Activated T-helper 2 cell treated with anti-CD3 and anti-CD28 coated beads, Interferon-gamma antibody, Interleukin-2, Interleukin-4, amounts not matched to agents 10 μg/mL and 5 μg/mL and 100 μg/mL, durations not matched to agents 14 hours and 24 hours and 36 hours (primary cell): ENCODE results near the gene OXER1. TPM values are rescaled to one million over a fixed set of nuclear protein-coding genes. Genes with fewer than 3 reads are reported as not detected.

Experiments used
- DNase-seq: peaks from one replicate; pipeline ENCODE4 v3.0.0; 2021; ENCODE audit warnings: low spot score
- H3K27ac Mint-ChIP-seq: one replicate; pipeline ENCODE4 v1.8.0; 2021; ENCODE audit warnings: mixed read lengths
- H3K27me3 Mint-ChIP-seq: one replicate; pipeline ENCODE4 v1.8.0; 2021; ENCODE audit warnings: low read depth, mixed read lengths
- H3K36me3 Mint-ChIP-seq: one replicate; pipeline ENCODE4 v1.8.0; 2021; ENCODE audit warnings: low read depth, mixed read lengths
- H3K4me1 Mint-ChIP-seq: one replicate; pipeline ENCODE4 v1.8.0; 2021; ENCODE audit warnings: low read depth, mixed read lengths
- H3K4me3 Mint-ChIP-seq: one replicate; pipeline ENCODE4 v1.8.0; 2021; ENCODE audit warnings: low read depth, mild to moderate bottlenecking, moderate library complexity, mixed read lengths
- H3K9me3 Mint-ChIP-seq: one replicate; pipeline ENCODE4 v1.8.0; 2021; ENCODE audit warnings: mixed read lengths
- intact Hi-C: fragments of 100-400 bp; cut with micrococcal nuclease; formaldehyde crosslinking; loops from one replicate; pipeline ENCODE4 v1.15.1; 2023
- total RNA-seq: library from RNA; stranded (reverse); gene quantifications from 2 replicates; pipeline ENCODE4 v1.2.3, GENCODE V29; 2022

The OXER1 gene, protein sequence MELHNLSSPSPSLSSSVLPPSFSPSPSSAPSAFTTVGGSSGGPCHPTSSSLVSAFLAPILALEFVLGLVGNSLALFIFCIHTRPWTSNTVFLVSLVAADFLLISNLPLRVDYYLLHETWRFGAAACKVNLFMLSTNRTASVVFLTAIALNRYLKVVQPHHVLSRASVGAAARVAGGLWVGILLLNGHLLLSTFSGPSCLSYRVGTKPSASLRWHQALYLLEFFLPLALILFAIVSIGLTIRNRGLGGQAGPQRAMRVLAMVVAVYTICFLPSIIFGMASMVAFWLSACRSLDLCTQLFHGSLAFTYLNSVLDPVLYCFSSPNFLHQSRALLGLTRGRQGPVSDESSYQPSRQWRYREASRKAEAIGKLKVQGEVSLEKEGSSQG
- total RNA-seq, result 1.1 and 1.3 TPM in 2 replicates

DNA sequence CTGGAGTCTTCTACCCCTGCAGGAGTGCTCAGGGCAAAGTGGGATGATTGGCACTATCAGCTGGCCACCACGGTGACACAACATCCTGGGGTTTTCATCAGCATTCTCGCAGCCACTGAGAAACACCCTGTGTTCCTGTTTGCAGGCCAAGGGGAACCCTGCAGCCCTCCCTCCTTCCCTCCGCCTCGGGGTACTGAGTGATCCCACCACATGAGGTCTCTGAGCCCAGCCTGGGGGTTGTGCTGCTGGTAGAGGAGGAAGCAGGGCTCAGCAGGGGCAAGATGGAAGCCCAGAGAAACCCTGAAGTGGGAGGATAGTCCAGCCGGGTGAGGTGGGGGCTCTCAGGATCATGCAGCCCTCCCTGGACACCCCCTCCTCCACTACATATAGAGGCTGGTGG lies at the start of gene OXER1:
Gene OXER1, minus strand, starts transcription at position 40 of the 400 bp plus-strand sequence. CDS start 73 bp downstream, outside the sequence.
- no peaks in the 10 kb centered on the region for H3K9me3 Mint-ChIP-seq
- DNase-seq, result no peak
- H3K36me3 Mint-ChIP-seq, result no peaks in the 10 kb centered on the region
- intact Hi-C loops, result no loop called here
- no peaks in the 10 kb centered on the region for H3K4me1 Mint-ChIP-seq
- H3K27ac Mint-ChIP-seq, result no peak within 1 kb of the TSS
- H3K4me3 Mint-ChIP-seq, result no peak within 1 kb of the TSS
- no peaks in the 10 kb centered on the region for H3K27me3 Mint-ChIP-seq

DNA sequence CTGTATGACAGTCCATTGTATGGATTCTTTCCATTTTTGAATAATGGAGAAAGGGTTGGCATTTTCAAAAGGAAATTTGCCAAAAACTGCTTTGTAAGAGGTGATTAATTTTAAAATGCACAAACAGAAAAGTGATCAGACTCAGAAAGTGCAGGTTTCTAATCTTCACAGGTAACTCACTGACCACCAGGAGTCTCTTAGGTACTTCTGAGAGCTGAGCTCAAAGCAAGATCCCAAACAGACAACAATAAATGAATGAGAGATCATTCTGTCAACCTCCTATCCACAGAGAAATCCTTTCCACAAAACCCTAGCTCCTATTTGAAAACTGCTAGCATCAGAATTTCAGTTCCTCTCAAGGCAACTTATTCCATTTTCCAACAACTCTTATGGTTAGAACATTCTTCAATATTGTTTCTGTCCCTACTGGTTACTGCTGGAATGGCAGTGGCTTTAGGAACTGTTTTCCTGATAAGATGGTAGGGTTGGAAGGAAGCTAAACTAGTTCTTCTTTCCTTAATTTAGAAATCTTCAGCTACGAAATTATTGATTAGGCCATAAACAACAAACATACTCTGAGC lies 49.1 kb upstream of the OXER1 start:
- no peak for DNase-seq
- no peaks in the 10 kb centered on the region for H3K9me3 Mint-ChIP-seq
- H3K4me3 Mint-ChIP-seq, result peak overlapping the region; percentile 75
- peaks cover 18% of the 10 kb centered on the region for H3K4me1 Mint-ChIP-seq
- intact Hi-C loops, result loop anchor here (5.0 to 10.0 kb wide), 3 partner anchors 332 to 1549 kb away; partner anchors contain the start of genes CAMKMT, PREPL and ZFP36L2
- peak overlapping the region; percentile 62 for H3K27ac Mint-ChIP-seq
- H3K36me3 Mint-ChIP-seq, result peaks cover 6% of the 10 kb centered on the region
- H3K27me3 Mint-ChIP-seq, result peaks cover 6% of the 10 kb centered on the region

DNA sequence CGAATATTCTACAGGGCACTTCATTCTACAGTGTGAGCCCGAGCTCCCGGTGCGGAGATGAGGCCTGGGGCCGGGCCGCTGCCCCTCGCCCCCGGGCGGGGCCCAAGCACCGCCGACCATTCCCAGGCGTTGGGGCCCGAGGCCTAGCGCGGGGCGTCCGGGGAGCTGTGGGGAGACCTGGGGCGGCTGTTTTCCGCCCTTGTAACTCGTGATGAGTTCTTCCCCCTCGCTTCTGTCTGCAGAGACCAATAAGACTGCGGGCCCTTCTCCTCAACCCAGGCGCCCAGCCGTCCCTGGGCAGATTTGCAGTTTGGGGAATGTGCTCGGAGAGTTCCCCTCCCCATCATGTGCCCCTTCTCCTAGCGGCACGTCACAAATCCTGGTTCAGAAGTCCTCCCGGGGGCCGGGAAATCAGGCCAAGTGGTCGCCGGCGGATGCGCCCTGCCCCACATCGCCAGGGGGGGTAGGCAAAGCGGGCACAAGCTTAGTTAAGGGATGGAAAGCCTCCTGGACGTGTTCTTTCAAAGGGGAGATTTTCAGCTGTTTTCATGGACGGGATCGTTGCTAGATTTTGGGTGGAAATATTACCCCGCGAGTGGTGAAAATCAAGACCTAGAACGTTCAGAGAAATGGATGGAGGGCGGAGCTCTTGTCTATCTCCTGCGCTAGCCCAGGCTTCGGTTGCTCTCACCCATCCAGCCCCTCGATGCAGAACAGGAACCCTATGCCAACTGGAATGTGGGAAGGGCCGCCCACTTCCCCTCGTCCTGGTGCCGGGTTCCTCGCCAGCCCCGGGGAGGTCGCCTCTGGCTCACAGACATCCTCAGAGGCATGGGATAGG lies 47.3 kb upstream of the OXER1 start:
- peak overlapping the region; percentile 100 for H3K27ac Mint-ChIP-seq
- no peaks in the 10 kb centered on the region for H3K9me3 Mint-ChIP-seq
- H3K4me1 Mint-ChIP-seq, result peaks cover 18% of the 10 kb centered on the region
- peaks cover 3% of the 10 kb centered on the region for H3K27me3 Mint-ChIP-seq
- DNase-seq, result no peak
- H3K36me3 Mint-ChIP-seq, result peaks cover 6% of the 10 kb centered on the region
- intact Hi-C loops, result loop anchor here (1.0 to 10.0 kb wide), 6 partner anchors 16 to 1551 kb away; partner anchors contain the start of genes CAMKMT, COX7A2L, PREPL and ZFP36L2
- H3K4me3 Mint-ChIP-seq, result peak overlapping the region; percentile 95

DNA sequence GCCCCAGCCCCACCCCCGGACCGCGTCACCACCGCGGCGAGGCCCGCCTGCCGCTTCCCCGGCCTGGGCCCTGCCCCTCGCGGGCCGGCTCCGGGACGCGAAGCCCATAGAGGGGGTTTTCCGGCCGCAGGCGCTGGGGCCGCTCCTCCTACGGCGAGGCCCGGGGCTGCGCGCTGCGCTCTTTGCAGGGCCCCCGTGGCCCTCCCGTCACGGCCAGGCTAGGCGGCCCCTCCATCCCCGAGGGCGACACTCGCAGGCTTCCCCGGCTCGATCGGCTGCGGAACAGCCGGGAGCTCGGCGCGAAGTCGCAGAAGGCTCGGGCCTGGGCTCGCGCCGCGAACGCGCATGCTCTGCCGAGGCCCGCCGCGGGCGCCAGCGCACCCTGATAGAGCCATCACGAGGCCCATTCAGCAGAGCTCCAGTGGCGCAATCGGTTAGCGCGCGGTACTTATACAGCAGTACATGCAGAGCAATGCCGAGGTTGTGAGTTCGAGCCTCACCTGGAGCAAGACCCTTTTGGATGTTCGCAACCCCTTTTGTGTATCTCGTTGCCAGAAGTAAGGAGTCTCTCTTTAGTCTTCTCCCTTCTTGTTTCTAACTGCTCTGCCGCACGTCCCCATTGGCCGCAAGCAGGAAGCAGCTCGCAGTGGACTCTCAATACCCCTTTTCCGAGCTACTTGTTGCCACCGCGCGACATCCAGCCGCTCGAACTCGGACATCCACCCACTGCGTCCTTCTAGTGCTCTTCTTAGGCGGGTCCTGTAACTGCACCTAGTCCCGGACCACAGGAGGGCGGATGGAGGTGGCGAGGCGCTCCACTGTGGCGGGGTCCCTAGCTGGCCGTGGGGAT lies 46.4 kb upstream of the OXER1 start:
- intact Hi-C loops, result loop anchor here (1.0 to 10.0 kb wide), 6 partner anchors 16 to 1552 kb away; partner anchors contain the start of genes CAMKMT, COX7A2L, PREPL and ZFP36L2
- H3K27ac Mint-ChIP-seq, result peak overlapping the region; percentile 100
- H3K9me3 Mint-ChIP-seq, result no peaks in the 10 kb centered on the region
- peak; percentile 94 for DNase-seq
- no peaks in the 10 kb centered on the region for H3K27me3 Mint-ChIP-seq
- peaks cover 21% of the 10 kb centered on the region for H3K4me1 Mint-ChIP-seq
- peaks cover 6% of the 10 kb centered on the region for H3K36me3 Mint-ChIP-seq
- H3K4me3 Mint-ChIP-seq, result peak overlapping the region; percentile 95

DNA sequence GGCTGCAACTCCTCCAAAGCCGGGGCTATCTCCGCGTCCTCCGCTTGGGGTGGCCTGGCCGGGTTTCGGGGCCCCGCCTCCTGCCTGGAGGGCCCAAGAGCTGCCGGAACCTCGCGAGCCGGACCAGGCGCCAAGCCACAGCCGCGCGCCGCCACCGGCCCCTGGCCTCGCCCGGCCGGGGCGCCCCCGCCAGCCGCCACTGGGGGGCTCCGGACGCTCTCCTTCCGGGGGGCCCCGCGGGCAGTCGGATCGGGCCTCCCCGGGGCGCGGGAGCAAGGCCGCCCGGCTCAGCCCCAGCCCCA lies 45.8 kb upstream of the OXER1 start:
- intact Hi-C loops, result loop anchor here (1.0 to 10.0 kb wide), 6 partner anchors 17 to 1553 kb away; partner anchors contain the start of genes CAMKMT, COX7A2L, PREPL and ZFP36L2
- Mint-ChIP-seq H3K27me3 (no peaks in the 10 kb centered on the region), H3K9me3 (no peaks in the 10 kb centered on the region), H3K4me3 (peak overlapping the region; percentile 58), H3K27ac (peak overlapping the region; percentile 76), H3K4me1 (peaks cover 26% of the 10 kb centered on the region), H3K36me3 (peaks cover 6% of the 10 kb centered on the region)
- DNase-seq, result no peak

DNA sequence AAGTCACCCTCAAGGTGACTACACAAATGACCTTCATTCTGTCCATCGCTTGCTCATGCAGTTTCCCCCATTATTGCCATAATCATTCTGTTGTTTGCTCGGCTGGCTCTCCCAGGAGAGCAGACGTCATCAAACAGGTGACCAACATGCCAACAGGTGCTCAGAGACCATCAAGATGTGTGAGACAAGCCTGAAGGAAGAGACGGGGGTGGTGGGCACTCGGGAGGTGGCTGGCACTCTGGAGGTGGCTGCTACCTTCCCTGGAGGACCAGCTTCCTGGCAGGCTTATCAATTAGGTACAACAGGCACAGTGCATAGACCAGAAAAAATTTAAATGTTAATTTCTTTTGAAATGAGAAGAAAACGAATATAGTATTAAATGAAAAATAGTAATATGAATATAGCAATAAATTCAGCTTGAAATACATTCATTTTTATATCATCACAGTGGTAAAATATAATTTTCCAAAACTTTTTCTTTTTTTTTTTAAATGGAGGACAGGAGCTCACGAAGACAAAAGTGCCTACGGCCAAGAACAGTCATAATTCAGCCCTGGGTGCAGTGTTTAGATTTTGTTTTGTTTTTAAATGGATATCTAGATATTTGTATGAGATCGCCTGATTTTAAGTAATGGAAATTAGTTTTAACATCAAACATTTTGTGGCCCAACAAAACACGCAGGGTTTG lies 45.3 kb upstream of the OXER1 start:
- H3K4me3 Mint-ChIP-seq, result peak overlapping the region; percentile 73

DNA sequence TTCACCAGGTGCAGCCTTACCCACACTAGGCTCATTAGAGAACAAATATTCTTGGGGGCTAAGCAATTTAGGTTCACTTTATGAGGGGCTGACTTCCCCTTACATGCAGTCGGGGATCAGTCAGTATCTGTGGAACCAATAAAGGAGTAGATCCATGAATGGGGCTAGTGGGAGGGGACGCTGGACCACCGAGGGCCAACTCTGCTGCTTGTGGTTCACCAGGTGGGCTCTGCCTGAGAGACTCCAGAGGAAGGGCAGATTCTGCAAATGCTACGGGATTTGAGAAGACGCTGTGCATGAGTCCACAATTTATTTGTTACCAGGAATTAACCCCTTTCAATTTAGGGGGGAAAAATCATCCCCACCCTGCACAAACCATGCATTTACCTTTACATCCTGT lies 44.4 kb upstream of the OXER1 start:
- intact Hi-C loops, result no loop called here
- Mint-ChIP-seq H3K27me3 (no peaks in the 10 kb centered on the region), H3K4me1 (peaks cover 35% of the 10 kb centered on the region), H3K27ac (peak overlapping the region; percentile 22), H3K36me3 (peaks cover 6% of the 10 kb centered on the region), H3K4me3 (peak overlapping the region; percentile 73), H3K9me3 (no peaks in the 10 kb centered on the region)
- DNase-seq, result no peak

More for the DNA sequence above, 45.3 kb upstream of the OXER1 start:
- Mint-ChIP-seq H3K4me1 (peaks cover 30% of the 10 kb centered on the region), H3K36me3 (peaks cover 6% of the 10 kb centered on the region), H3K27me3 (no peaks in the 10 kb centered on the region), H3K27ac (peak overlapping the region; percentile 76), H3K9me3 (no peaks in the 10 kb centered on the region)
- intact Hi-C loops, result no loop called here
- no peak for DNase-seq

DNA sequence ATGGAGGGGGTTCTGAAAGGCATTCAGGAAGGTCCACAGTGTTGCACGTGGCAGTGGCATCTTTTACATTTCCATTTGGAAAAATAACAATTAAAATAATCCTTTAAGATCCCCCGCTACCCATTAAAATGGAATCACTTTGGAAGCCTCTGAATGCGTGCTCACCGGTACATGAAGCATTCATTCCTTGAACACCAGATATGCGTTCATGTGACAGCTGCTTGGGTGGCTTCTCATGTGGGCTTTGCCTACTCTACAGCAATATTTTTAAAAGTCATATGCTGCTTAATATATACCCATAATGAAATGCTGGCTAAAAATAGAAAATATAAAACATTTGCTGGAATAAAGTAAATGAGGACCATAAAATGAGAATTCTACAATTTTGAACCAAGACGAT lies 42.9 kb upstream of the OXER1 start:
- Mint-ChIP-seq H3K27me3 (no peaks in the 10 kb centered on the region), H3K4me1 (peaks cover 32% of the 10 kb centered on the region), H3K4me3 (no peak overlapping the region), H3K9me3 (no peaks in the 10 kb centered on the region), H3K27ac (no peak overlapping the region), H3K36me3 (no peaks in the 10 kb centered on the region)
- intact Hi-C loops, result no loop called here
- DNase-seq, result no peak

DNA sequence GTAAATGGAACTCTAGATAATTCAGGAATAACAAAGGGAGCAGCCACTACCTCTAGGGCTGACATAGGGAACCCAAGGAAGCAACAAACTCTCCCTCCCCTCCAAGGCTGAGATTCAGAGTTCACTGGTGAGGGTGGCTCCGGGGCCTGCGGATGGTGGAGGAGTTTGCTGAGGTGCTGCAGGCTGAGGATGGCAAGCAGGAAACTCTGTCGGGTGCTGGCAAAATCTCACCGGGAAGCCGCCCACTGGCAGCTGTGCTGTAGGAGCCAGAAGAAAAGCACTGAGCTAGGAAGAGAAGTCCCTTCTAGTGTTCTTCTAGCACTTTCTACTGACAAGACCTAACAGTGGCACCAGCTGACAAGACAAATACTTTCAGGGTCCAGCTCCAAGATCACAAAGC lies 41.0 kb upstream of the OXER1 start:
- Mint-ChIP-seq H3K27ac (no peak overlapping the region), H3K9me3 (no peaks in the 10 kb centered on the region), H3K4me3 (no peak overlapping the region), H3K36me3 (no peaks in the 10 kb centered on the region), H3K4me1 (peaks cover 37% of the 10 kb centered on the region), H3K27me3 (no peaks in the 10 kb centered on the region)
- DNase-seq, result no peak
- intact Hi-C loops, result no loop called here

DNA sequence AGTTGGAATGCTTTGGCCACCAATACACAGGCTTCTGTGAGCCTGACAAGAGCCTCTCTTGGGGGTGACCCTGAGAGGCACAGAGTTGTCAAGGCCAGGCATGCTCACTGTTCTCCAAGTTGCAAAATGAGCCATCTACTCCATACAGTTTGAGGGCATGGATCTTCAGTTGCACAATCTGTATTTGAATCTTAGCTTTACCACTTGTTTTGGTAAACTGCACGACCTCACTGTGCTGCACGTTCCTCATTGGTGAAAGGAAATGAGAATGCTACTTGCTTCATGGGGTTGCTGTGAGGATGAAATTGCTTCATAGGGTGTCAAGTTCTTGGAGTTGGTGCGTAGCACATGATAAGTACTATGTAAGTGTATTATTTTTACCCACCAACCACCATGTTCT lies 40.4 kb upstream of the OXER1 start:
- no peaks in the 10 kb centered on the region for H3K27me3 Mint-ChIP-seq
- intact Hi-C loops, result no loop called here
- peaks cover 35% of the 10 kb centered on the region for H3K4me1 Mint-ChIP-seq
- no peak overlapping the region for H3K27ac Mint-ChIP-seq
- H3K36me3 Mint-ChIP-seq, result no peaks in the 10 kb centered on the region
- H3K9me3 Mint-ChIP-seq, result no peaks in the 10 kb centered on the region
- no peak for DNase-seq
- H3K4me3 Mint-ChIP-seq, result no peak overlapping the region

DNA sequence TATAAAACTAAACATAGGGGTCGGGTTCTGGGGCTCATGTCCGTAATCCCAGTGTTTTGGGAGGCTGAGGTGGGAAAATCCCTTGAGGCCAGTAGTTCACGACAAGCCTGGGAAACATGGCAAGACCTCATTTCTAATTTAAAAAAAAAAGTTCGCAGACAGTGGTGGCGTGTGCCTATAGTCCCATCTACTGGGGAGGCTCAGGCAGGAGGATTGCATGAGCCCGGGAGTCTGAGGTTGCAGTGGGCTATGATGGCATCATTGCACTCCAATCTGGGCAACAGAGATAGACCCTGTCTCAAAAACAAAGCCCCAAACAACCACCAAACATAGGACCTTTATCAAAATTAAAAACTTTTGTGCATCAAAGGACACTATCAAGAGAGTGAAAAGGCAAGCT lies 38.2 kb upstream of the OXER1 start:
- peaks cover 34% of the 10 kb centered on the region for H3K4me1 Mint-ChIP-seq
- no peaks in the 10 kb centered on the region for H3K9me3 Mint-ChIP-seq

More for the DNA sequence above, 38.2 kb upstream of the OXER1 start:
- Mint-ChIP-seq H3K4me3 (no peak overlapping the region), H3K27me3 (no peaks in the 10 kb centered on the region), H3K36me3 (no peaks in the 10 kb centered on the region), H3K27ac (no peak overlapping the region)
- intact Hi-C loops, result no loop called here
- no peak for DNase-seq
